Iris pigment epithelial cell (primary cell): Measurements from ENCODE around the gene SETD3.

ENCODE experiments used
- DNase-seq: peaks from one replicate; pipeline ENCODE4 v3.0.0-alpha.2; 2011; ENCODE audit warnings: low read depth

SETD3 gene

GRCh38 chr14:99422228-99423010 lies 58.2 kb downstream of the SETD3 start:
- no peak for DNase-seq

GRCh38 chr14:99420711-99421110 lies 59.9 kb downstream of the SETD3 start:
- DNase-seq, result no peak

GRCh38 chr14:99419905-99420304 lies 60.8 kb downstream of the SETD3 start:
- DNase-seq, result no peak

- no peak for DNase-seq
Observed at GRCh38 chr14:99418242-99418641, 62.4 kb downstream of the SETD3 start.

- no peak for DNase-seq
Observed at GRCh38 chr14:99416909-99417308, 63.8 kb downstream of the SETD3 start.

- DNase-seq, result peak; percentile 76
Observed at GRCh38 chr14:99415496-99416281, 65.0 kb downstream of the SETD3 start.

GRCh38 chr14:99413911-99414310 lies 66.7 kb downstream of the SETD3 start:
- DNase-seq, result no peak

- DNase-seq, result no peak
Observed at GRCh38 chr14:99413172-99413571, 67.5 kb downstream of the SETD3 start.

- peak; percentile 46 for DNase-seq
Observed at GRCh38 chr14:99412117-99413061, 68.3 kb downstream of the SETD3 start.

- no peak for DNase-seq
Observed at GRCh38 chr14:99410019-99410418, 70.6 kb downstream of the SETD3 start.

- DNase-seq, result no peak
Observed at GRCh38 chr14:99408971-99409289, 71.7 kb downstream of the SETD3 start.

GRCh38 chr14:99408286-99408970 lies 72.2 kb downstream of the SETD3 start:
- no peak for DNase-seq

GRCh38 chr14:99407416-99407815 lies 73.2 kb downstream of the SETD3 start:
- no peak for DNase-seq

- DNase-seq, result no peak
Observed at GRCh38 chr14:99402950-99403349, 77.7 kb downstream of the SETD3 start.

- no peak for DNase-seq
Observed at GRCh38 chr14:99402285-99402648, 78.4 kb downstream of the SETD3 start.

GRCh38 chr14:99401621-99402284 lies 78.9 kb downstream of the SETD3 start:
- no peak for DNase-seq

GRCh38 chr14:99401211-99401610 lies 79.4 kb downstream of the SETD3 start:
- DNase-seq, result no peak

- no peak for DNase-seq
Observed at GRCh38 chr14:99397698-99398097, 83.0 kb downstream of the SETD3 start.

GRCh38 chr14:99395909-99396530 lies 84.6 kb downstream of the SETD3 start:
- DNase-seq, result peak; percentile 74

GRCh38 chr14:99394602-99395156 lies 86.0 kb downstream of the SETD3 start:
- no peak for DNase-seq
